HG02943 (cell line): ENCODE measurements around the gene CYP27B1.

ENCODE experiments used
- ATAC-seq: cut with Tn5 transposase; IDR thresholded peaks from one replicate; pipeline ENCODE4 v1.9.1; 2021; ENCODE audit warnings: mild to moderate bottlenecking, low read depth, moderate library complexity; ENCODE audit not compliant: unreplicated experiment

CYP27B1 gene

GRCh38 chr12:57752668-57753000, 14.2 kb downstream of the CYP27B1 start:
- ATAC-seq: no peak

GRCh38 chr12:57751788-57752667, 14.8 kb downstream of the CYP27B1 start, which contains the start of gene CDK4:
CDK4 (minus strand) TSS chr12:57752310; CDS start chr12:57751717, 593 bp downstream.
- peak; percentile 73 for ATAC-seq

GRCh38 chr12:57751432-57751787, 15.5 kb downstream of the CYP27B1 start:
- no peak for ATAC-seq

GRCh38 chr12:57750561-57751431, 16.1 kb downstream of the CYP27B1 start:
- no peak for ATAC-seq

GRCh38 chr12:57749061-57749460, 17.8 kb downstream of the CYP27B1 start:
- ATAC-seq: no peak

GRCh38 chr12:57746025-57746424, 20.9 kb downstream of the CYP27B1 start:
- no peak for ATAC-seq

GRCh38 chr12:57745485-57745881, 21.4 kb downstream of the CYP27B1 start:
- no peak for ATAC-seq

- peak; percentile 86 for ATAC-seq
These were observed 21.9 kb downstream of the CYP27B1 start, which contains the start of gene TSPAN31 for GRCh38 chr12:57744777-57745484. TSPAN31 (plus strand) TSS chr12:57745039; CDS start chr12:57745155, 116 bp downstream.

- peak; percentile 29 for ATAC-seq
These were observed 22.6 kb downstream of the CYP27B1 start for GRCh38 chr12:57744194-57744776.

- ATAC-seq: no peak
These were observed 23.1 kb downstream of the CYP27B1 start for GRCh38 chr12:57743769-57744168.

GRCh38 chr12:57741844-57742738, 24.8 kb downstream of the CYP27B1 start:
- ATAC-seq: peak; percentile 56

GRCh38 chr12:57741413-57741789, 25.5 kb downstream of the CYP27B1 start:
- no peak for ATAC-seq

- ATAC-seq: no peak
These were observed 26.0 kb downstream of the CYP27B1 start for GRCh38 chr12:57740656-57741412.

GRCh38 chr12:57739914-57740538, 26.9 kb downstream of the CYP27B1 start:
- no peak for ATAC-seq

- ATAC-seq: no peak
These were observed 27.5 kb downstream of the CYP27B1 start for GRCh38 chr12:57739387-57739786.

GRCh38 chr12:57738661-57739237, 28.1 kb downstream of the CYP27B1 start, which contains the start of gene AGAP2:
AGAP2 (minus strand) TSS chr12:57738742; CDS start chr12:57738246, 496 bp downstream.
- ATAC-seq: no peak
